Duodenal mucosa (tissue), 2 donors: ENCODE data around the gene CXCL13.

Experiments
- H3K27ac ChIP-seq: one replicate; pipeline ENCODE4 v1.7.0; 2013; ENCODE audit warnings: low read depth, low read length
- H3K27me3 ChIP-seq, 2 donors: one replicate each; pipeline ENCODE4 v1.7.0; 2013; ENCODE audit warnings: low read length in 2 of 2, control low read depth in 1 of 2; ENCODE audit not compliant: insufficient read depth in 2 of 2, control insufficient read depth in 1 of 2
- H3K36me3 ChIP-seq, 2 donors: one replicate each; pipeline ENCODE4 v1.7.0; 2013; ENCODE audit warnings: low read length in 2 of 2, control low read depth in 1 of 2; ENCODE audit not compliant: insufficient read depth in 2 of 2, control insufficient read depth in 1 of 2
- H3K4me1 ChIP-seq, 2 donors: one replicate each; pipeline ENCODE4 v1.7.0; 2013; ENCODE audit warnings: low read length in 2 of 2, control low read depth in 1 of 2; ENCODE audit not compliant: insufficient read depth in 2 of 2, control insufficient read depth in 1 of 2
- H3K4me3 ChIP-seq, 2 donors: one replicate each; pipeline ENCODE4 v1.7.0; 2013; ENCODE audit warnings: low read length in 2 of 2, low read depth in 1 of 2
- H3K9ac ChIP-seq, 2 donors: one replicate each; pipeline ENCODE4 v1.7.0; 2013; ENCODE audit warnings: low read length in 2 of 2, low read depth in 1 of 2
- H3K9me3 ChIP-seq, 2 donors: one replicate each; pipeline ENCODE4 v1.7.0; 2013; ENCODE audit warnings: low read length in 2 of 2, control low read depth in 1 of 2; ENCODE audit not compliant: control insufficient read depth in 1 of 2

CXCL13 gene

DNA sequence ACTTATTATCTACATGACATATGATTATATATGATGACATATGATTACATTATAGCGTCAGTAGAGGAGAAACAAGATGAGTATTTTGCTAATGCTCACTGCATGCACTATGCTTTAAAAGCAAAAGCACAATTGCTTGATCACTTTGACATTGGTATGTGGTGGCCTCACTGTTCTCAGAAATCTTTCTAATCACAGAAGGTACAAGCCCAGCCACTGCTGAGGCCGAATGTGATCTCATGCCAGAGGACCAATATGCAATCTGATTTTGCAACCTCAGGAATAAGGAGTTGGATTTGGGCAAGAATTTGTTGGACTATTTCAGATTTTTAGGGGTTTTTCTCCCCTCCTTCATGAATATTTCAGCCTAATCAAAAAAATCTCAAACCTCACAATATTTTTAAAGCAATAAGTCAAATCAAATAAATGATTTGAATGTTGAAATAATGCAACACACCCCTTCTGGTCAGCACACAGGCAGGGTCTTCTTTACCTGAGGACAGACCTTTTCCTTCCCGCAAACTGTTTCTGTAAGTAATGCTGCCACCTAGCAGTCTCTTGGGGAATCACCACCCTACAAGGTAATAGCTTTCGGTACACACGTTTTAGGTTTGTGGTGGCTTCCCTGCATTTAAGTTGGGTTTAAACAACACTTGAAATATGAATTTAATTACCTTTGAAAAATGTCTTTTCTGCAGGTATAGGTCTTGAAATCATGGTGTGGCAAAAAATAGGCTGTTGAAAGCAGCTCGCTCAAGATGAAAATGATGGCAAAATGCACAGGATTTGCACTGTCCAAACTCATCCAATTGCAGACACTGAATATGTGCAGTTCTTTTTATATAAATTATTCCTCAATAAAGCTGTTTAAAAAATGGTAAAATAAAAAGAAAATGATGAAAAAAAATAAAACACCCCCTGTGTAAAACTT, 4.8 kb upstream of the CXCL13 start:
- no peaks in the 10 kb centered on the region for H3K9me3 ChIP-seq
- no peaks in the 10 kb centered on the region for H3K4me1 ChIP-seq
- peaks cover 0 to 3% of the 10 kb centered on the region in 2 donors for H3K27me3 ChIP-seq
- no peak overlapping the region for H3K4me3 ChIP-seq
- H3K9ac ChIP-seq: no peak overlapping the region
- H3K36me3 ChIP-seq: no peaks in the 10 kb centered on the region
- no peak overlapping the region for H3K27ac ChIP-seq

DNA sequence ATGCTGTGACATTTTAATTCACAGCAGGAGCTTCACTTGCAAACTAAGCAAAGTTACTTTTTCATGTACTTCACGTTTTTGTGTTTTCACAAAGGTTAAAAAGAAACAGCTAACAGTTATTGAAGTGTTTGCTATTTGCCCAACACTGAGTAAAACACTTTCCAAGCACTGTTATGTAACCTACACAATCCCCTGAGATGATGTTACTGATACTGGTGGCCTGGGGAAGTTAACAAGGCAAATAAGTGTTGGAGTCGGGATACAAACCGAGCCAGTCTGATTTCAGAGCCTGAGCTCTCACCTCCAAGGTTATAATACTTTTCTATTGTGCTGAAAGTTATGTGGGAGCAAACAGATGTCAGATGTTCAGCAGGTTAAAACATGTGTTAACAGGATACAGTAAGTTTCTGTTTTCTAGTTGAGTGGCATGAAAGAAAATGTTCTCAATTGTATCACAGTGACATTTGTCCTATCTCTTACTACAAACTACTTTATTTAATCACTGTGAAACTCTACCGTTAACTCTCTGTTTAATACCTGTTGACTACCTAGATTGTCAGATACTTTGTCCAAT, 3.9 kb upstream of the CXCL13 start:
- Histone ChIP-seq H3K9ac (no peak overlapping the region), H3K27me3 (peaks cover 0 to 3% of the 10 kb centered on the region in 2 donors), H3K36me3 (no peaks in the 10 kb centered on the region), H3K9me3 (no peaks in the 10 kb centered on the region), H3K4me1 (no peaks in the 10 kb centered on the region), H3K4me3 (no peak overlapping the region), H3K27ac (no peak overlapping the region)

DNA sequence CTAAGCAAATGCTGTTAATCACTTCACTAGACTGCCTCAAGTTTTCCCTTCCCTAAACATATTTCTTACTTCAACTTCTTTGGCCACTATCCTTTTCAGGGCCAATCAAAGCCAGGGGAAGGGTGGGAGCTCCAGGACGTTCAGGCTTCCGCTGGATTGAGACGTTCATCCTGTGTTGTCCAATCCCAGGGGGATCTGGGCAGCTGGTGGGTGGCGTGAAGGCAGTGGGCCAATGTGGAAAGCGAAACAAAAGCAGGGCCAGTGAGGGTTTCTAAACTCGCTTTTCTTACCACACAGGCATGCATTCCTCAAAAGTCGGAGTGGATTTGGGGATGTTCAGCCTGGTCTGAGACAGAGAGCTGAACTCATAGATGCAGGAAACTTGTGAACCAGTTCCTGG, 7.6 kb downstream of the CXCL13 start:
- Histone ChIP-seq H3K4me3 (no peak overlapping the region), H3K27me3 (no peaks in the 10 kb centered on the region), H3K36me3 (no peaks in the 10 kb centered on the region), H3K9me3 (no peaks in the 10 kb centered on the region), H3K4me1 (no peaks in the 10 kb centered on the region), H3K27ac (no peak overlapping the region), H3K9ac (no peak overlapping the region)

DNA sequence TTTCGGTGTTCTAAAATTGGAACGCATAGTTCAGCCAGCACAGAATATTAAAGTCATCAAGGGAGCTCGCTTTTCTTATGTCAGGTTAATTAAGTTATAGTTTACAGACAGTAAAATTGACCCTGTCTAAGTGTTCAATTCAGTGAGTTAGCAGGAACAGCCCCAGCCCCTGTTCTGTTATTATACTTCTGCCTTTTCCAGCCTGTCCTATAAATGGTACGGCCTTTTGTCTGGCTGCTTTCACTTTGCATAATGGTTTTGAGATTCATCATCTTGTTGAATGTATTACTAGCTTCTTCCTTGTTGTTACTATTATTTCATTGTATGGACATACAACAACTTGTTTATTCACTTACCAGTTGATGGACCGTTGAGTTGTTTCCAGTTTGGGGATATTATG, 9.5 kb downstream of the CXCL13 start:
- Histone ChIP-seq H3K27me3 (no peaks in the 10 kb centered on the region), H3K9me3 (no peaks in the 10 kb centered on the region), H3K9ac (no peak overlapping the region), H3K4me1 (peaks cover 0 to 5% of the 10 kb centered on the region in 2 donors), H3K36me3 (no peaks in the 10 kb centered on the region), H3K27ac (no peak overlapping the region), H3K4me3 (no peak overlapping the region)

DNA sequence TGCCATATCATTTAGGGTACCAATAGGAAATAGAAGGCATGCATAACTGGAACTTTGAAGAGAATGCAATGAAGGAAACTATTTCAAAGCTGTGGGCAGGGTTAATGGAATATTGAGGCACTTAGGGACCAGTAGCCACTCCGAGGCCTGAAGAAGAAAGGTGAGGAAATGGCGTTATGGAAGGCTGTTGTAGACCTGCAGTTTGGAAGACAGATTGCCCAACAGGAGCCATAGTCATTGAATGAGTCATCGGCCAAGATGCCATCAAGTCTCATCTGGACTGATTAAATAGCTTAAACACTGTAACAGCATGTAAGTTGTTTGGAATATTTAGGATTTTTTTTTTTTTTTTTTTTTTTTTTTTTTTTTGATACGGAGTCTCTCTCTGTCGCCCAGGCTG, 11.6 kb downstream of the CXCL13 start:
- Histone ChIP-seq H3K4me1 (peaks cover 0 to 5% of the 10 kb centered on the region in 2 donors), H3K36me3 (no peaks in the 10 kb centered on the region)

DNA sequence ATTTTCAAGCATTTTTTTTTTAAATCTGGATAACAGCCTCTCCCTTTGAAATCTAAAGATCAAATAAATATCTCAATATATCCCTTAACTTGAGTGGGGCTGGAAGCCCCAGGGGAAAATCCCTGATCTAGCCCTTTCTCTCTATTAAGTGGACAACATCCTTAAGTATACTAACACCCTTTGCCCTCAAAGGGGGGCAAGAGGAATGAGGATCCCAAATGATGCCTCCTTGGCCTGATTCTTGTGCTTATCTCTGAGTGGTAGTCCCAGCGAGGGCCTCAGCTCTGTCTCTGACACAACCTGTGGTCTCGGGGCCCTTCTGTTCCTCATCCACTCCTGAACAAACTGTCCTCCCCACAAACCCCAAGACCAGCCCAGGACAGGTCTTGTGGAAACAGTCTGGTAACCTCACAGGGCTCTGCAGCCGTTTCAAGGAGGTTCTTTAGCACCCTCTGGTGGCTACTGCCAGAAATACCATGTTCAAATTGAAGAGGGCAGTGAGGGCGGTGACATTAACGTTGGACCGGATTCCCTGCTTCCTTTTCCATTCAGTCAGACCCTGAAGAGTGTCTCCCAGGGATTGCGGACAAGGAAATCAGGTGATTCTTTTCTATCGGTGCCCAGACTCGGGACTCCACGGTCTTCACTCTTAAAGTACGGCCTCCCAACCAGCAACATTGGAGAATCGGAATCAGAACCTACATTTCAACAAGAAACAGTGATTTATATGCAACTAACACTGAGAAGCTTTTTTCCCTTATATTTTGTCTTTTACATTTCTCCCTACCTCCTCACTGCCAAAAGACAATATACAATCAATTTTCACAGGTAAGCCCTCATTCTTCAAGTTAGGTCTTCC, 13.0 kb downstream of the CXCL13 start:
- H3K4me1 ChIP-seq: peaks cover 0 to 5% of the 10 kb centered on the region in 2 donors

More for the DNA sequence above, 11.6 kb downstream of the CXCL13 start:
- Histone ChIP-seq H3K27ac (no peak overlapping the region), H3K27me3 (no peaks in the 10 kb centered on the region), H3K9ac (no peak overlapping the region), H3K4me3 (no peak overlapping the region), H3K9me3 (no peaks in the 10 kb centered on the region)

DNA sequence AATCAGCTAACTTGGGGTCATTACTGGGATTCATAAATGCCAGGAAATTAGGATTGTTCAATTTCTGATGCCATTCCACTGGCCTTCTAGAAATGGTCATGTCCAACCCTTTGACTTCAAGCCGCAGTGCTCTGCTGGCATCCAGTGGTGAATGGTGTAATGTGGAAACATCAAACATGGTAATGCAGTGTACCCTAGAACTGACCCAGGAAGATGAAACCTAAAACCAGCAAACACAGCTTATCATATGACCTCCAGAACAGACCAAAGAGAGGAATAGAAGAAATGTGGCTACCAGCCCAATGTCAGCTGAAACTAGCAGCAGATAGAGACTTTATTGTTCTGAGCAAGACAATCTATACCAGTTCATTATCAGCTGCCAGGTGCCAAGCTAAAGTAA, 13.8 kb downstream of the CXCL13 start:
- Histone ChIP-seq H3K9ac (no peak overlapping the region), H3K36me3 (no peaks in the 10 kb centered on the region), H3K4me1 (peaks cover 0 to 5% of the 10 kb centered on the region in 2 donors), H3K27ac (no peak overlapping the region), H3K27me3 (no peaks in the 10 kb centered on the region), H3K4me3 (no peak overlapping the region), H3K9me3 (no peaks in the 10 kb centered on the region)

More for the DNA sequence above, 13.0 kb downstream of the CXCL13 start:
- no peak overlapping the region for H3K9ac ChIP-seq
- no peak overlapping the region for H3K4me3 ChIP-seq
- no peaks in the 10 kb centered on the region for H3K27me3 ChIP-seq
- H3K9me3 ChIP-seq: no peaks in the 10 kb centered on the region
- no peak overlapping the region for H3K27ac ChIP-seq
- H3K36me3 ChIP-seq: no peaks in the 10 kb centered on the region

DNA sequence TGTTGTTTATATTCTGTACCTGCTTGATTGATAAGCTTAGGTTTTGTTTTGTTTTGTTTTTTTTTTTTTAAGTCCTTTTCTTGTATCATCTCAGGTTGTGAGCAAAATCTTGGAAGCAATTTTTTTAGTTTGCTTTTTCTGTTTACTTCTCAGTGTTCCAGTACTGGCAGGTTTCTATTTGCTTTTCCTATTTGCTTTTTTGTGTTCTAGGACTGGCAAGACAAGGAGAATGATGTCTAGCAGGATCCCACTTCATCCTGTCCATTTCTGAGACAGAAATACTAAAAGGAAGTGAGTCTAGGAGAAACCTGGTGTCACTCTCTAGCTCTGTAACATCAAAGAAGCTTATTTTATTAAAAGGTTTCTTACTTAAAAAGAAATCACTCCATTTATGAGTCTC, 15.6 kb downstream of the CXCL13 start:
- H3K36me3 ChIP-seq: no peaks in the 10 kb centered on the region
- H3K4me3 ChIP-seq: no peak overlapping the region
- H3K27me3 ChIP-seq: no peaks in the 10 kb centered on the region
- H3K9me3 ChIP-seq: no peaks in the 10 kb centered on the region
- H3K9ac ChIP-seq: no peak overlapping the region
- H3K27ac ChIP-seq: no peak overlapping the region
- peaks cover 0 to 5% of the 10 kb centered on the region in 2 donors for H3K4me1 ChIP-seq

DNA sequence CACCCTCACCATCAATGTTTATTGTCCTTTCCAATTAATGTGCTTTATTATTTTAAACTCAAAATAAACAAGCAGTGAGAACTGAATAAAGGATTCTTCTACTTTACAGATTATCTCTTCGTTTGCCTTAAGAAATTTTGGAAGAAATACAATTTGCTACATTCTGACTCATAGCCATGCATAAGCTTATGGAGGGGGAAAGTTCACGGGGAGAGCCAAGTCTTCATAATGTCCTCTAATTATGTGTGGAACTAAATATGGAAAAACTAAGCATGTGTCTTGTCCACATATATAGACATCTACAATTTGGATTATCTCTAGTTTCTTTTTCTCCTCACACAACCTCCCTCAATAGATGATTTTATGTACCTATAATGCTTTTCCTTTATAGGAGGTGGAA, 17.5 kb downstream of the CXCL13 start:
- Histone ChIP-seq H3K36me3 (no peaks in the 10 kb centered on the region), H3K9me3 (no peaks in the 10 kb centered on the region), H3K27me3 (no peaks in the 10 kb centered on the region), H3K27ac (no peak overlapping the region), H3K9ac (no peak overlapping the region), H3K4me1 (peaks cover 0 to 5% of the 10 kb centered on the region in 2 donors), H3K4me3 (no peak overlapping the region)

DNA sequence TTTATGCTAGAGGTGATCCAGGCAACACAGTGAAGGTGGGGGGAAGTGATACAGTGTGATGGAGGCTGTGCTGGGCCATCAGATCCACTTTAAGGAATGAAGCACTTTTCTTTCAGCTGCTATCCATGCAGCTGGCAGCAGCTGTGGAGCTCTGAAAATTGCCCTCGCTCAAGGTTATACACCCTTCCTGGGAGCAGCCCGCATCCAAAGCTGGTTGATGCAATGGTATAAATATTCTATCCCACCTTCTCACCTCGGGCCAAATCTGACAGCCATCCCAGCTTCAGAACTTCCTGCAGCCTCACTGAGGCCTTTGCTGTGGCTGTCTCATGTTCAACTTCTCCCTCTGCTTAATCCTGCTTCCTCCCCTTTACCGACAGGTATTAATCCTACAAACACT, 18.6 kb downstream of the CXCL13 start:
- Histone ChIP-seq H3K4me3 (no peak overlapping the region), H3K27ac (no peak overlapping the region), H3K27me3 (no peaks in the 10 kb centered on the region), H3K4me1 (no peaks in the 10 kb centered on the region), H3K36me3 (no peaks in the 10 kb centered on the region), H3K9me3 (no peaks in the 10 kb centered on the region), H3K9ac (no peak overlapping the region)
